GM12873 (cell line): ENCODE results near the gene MTG2.
A peak's percentile ranks its signal among the peaks of the same experiment; 100 is the strongest.

Experiments used
- CTCF ChIP-seq: IDR thresholded peaks from 2 replicates; pipeline ENCODE4 v1.5.1; 2012; ENCODE audit warnings: low read depth, mild to moderate bottlenecking, moderate library complexity, low read length, control low read depth; ENCODE audit not compliant: insufficient read depth; ENCODE audit errors: missing control alignments

Gene MTG2

GRCh38 chr20:62182469-62183425, at the start of gene MTG2:
Gene MTG2 (plus strand): TSS chr20:62183028. CDS start chr20:62193421, 10,393 bp downstream.
- TF ChIP-seq CTCF = no peak

- no peak for TF ChIP-seq CTCF
These were observed 49.6 kb upstream of the MTG2 start for GRCh38 chr20:62133051-62133845.

- TF ChIP-seq CTCF = peak; percentile 46
These were observed 49.0 kb upstream of the MTG2 start for GRCh38 chr20:62133864-62134263.

- TF ChIP-seq CTCF = no peak
These were observed 48.0 kb upstream of the MTG2 start for GRCh38 chr20:62134735-62135231.

- TF ChIP-seq CTCF = no peak
These were observed 47.1 kb upstream of the MTG2 start for GRCh38 chr20:62135573-62136266.

- peak; percentile 72 for TF ChIP-seq CTCF
These were observed 46.3 kb upstream of the MTG2 start for GRCh38 chr20:62136283-62137091.
